ENCODE data around the gene VAC14.
A peak's percentile ranks its signal among the peaks of the same experiment; 100 is the strongest.

The VAC14 gene

DNA sequence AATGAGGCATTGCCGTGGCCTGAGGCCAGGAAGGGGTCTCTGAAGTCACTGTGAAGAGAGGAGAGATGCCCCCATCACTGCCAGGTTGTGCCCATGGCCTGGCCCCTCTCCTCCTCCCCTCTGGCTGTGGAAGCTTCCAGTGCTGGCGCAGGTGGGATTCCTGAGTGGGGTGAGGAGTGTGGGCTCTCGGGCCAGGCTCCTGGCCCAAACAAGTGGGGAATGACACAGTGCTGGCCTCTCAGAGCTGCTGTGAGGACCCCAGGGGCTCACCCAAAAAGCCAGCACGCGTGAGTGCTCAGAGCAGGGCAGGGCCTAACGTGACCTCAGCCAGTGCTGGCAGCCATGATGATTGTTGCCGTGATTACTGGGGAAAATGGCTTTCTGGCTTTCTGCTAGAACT lies 61.6 kb downstream of the VAC14 start:
- FAIRE-seq, result no peak
- TF ChIP-seq TAF1 (IDR thresholded peaks at IDR 0.05; ENCODE audit: borderline replicate concordance, low read depth, low read length) (no peak), POLR2AphosphoS5 (IDR thresholded peaks at IDR 0.05; ENCODE audit: low read depth, low read length) (no peak), POLR2A (IDR thresholded peaks at IDR 0.05; ENCODE audit: low read depth, low read length) (no peak)
- DNase-seq (ENCODE audit: insufficient read length), result no peak

DNA sequence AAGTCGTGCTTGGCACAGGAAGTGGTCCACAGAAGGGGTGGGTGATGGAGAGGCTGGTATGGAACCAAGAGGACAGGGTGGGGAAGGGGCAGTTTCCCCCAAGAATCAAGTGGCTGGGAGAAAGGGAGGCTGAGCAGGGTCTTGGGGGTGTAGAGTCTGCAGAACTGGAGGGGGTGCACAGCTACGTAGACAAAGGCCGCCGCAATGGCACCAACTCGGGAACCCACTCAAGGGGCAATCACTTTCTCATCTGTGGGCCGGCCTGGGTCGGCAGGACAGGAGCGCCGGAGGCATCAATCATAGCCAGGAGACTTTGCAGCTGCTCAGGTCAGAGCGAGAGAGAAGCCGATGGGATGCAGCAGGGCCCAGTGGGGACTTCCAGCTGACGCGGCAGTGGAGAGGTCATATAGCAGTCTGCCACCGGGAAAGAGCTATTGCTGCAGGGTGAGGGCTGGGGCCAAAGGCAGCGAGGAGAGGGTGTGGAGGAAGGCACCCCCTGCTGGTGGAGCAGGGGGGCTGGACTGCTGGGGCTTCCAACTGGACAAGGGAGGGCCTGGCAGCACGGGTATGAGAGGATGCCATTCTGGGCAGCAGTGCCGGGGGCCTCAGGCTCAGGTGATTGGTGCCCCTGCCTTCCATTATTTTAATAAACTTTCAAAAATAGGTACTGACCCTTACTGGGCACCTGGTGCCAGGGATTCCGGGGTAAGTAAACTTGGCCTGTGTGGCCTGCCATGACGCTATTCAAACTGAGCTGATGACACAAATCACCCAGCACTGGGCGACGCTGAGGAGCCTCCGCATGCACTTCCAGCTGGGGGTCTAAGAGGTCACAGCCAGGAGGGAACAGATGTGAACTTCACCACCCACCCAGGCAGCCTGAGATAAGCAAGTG lies 62.6 kb downstream of the VAC14 start:
- no peak for TF ChIP-seq TAF1 (IDR thresholded peaks at IDR 0.05; ENCODE audit: borderline replicate concordance, low read depth, low read length)
- no peak for TF ChIP-seq POLR2A (IDR thresholded peaks at IDR 0.05; ENCODE audit: low read depth, low read length)
- TF ChIP-seq POLR2AphosphoS5 (IDR thresholded peaks at IDR 0.05; ENCODE audit: low read depth, low read length), result no peak
- DNase-seq (ENCODE audit: insufficient read length) (peak; percentile 43), FAIRE-seq (no peak)

DNA sequence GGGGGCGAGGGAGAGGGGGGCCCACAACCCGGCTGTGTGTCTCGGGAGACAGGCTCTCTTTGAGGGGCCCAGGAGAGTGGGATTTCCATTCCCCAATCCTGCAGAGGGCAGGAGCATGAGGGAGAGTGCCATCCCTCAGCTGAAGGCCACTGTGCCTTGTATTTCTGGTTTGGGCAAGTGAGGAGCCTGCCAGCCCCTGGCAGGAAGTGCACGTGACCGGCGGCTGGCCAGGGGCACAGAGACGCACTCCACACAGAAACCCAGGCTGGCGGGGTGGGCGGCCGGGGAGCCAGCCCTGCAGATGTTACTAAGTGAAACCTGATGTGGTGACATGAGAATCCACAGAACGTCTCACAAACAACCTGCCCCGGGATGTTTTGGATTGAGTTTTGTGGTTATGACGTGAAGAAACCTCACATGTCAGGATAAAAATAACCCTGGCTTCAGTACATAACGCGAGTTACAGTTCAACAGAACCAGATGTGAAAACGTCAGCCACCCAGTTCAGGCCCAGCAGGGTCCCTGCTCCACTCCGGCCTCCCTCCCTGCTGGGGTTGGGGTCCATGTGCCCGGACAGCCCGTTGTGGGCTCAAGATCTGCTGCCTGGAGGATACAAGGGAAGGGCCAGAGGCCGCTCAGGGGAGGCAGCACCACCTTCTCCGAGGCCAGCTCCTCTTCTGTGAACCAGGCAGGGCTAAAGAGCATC lies 63.4 kb downstream of the VAC14 start:
- DNase-seq (ENCODE audit: insufficient read length), result peak; percentile 82
- FAIRE-seq, result peak; percentile 86
- no peak for TF ChIP-seq TAF1 (IDR thresholded peaks at IDR 0.05; ENCODE audit: borderline replicate concordance, low read depth, low read length)
- no peak for TF ChIP-seq POLR2A (IDR thresholded peaks at IDR 0.05; ENCODE audit: low read depth, low read length)
- TF ChIP-seq POLR2AphosphoS5 (IDR thresholded peaks at IDR 0.05; ENCODE audit: low read depth, low read length), result no peak

DNA sequence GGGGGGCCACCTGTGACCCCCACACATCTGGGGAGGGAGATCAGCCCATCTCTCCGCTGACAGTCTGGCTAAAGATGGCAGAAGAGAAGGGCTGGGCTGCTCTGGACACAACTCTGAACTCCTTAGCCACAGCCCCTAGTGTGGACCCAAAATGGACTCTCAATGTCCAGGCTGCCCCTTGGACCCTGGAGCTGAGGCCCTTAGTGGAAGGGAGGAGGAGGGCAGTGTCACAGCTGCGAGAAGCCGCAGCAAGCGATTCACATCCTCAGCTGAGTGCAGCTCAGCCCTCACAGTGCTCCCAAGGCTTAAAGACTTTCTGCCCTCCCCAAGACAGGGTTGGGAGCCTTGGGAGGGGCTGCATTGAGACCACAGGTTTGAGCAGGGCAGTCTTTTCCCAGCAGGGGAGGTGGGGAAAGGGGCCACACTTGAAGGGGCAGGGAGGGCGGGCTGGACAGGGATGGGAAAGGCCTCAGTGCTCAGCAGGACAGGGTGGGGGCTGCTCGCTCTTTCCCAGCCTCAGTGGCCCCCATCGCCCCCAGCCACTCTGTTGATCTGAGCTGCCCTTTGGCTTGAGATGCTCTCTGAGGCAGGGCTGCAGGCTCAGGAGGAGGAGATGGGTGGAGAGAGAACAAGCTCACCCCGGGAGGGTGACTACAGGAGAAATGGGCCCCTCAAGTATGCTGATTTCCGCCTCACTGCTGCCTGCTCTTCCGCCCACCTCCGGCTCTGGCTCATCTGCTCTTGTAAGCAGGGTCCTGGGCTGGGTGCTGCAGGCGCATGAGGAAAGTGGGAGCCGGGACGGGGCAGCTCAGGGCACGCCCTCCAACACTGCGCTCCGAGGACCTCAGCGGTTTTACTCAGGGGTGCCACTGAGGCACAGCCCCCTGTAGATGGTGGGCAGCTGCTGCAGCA lies 64.2 kb downstream of the VAC14 start:
- no peak for DNase-seq (ENCODE audit: insufficient read length)
- FAIRE-seq, result no peak
- no peak for TF ChIP-seq POLR2AphosphoS5 (IDR thresholded peaks at IDR 0.05; ENCODE audit: low read depth, low read length)
- no peak for TF ChIP-seq POLR2A (IDR thresholded peaks at IDR 0.05; ENCODE audit: low read depth, low read length)
- no peak for TF ChIP-seq TAF1 (IDR thresholded peaks at IDR 0.05; ENCODE audit: borderline replicate concordance, low read depth, low read length)

DNA sequence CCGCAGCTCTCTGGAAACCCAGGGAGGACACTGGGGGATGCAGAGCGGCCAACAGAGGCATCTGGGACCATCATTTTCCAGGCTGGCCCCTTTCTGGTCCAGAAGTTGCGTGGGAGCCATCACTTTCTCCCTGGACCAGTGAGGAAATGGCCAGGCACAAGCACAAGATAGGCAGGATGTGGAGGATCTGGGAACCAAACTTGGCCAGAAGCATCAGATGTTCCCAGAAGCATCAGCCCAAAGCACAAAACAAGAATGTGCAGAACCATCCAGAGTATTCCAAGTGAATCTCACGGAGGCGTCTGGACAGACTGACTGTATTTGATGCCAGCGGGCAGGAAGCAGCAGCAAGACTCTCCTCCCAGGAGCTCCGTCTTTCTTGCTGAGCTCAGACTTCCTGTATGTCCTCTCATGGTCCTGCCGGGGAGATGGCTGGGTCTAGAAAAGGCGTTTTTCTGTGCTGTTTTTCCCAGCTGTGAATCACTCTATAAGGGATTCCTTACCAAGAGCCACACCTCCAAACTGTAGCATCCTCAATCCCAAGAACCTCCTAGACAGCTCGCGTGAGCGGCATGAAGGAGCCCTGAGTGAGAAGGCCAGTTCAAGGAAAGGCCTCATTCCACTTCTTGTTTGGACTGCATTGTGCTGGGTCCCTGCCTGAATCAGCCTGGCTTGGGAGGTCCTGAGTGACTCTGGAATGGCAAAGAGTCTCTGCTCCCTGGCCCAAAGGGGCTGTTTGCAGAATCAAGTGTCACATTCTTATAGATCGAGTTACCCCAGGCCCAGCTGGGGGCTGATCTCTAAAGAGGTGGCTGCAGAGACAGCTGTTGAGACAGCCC lies 65.6 kb downstream of the VAC14 start:
- DNase-seq (ENCODE audit: insufficient read length) (no peak), FAIRE-seq (no peak)
- TF ChIP-seq POLR2A (IDR thresholded peaks at IDR 0.05; ENCODE audit: low read depth, low read length), result no peak
- no peak for TF ChIP-seq POLR2AphosphoS5 (IDR thresholded peaks at IDR 0.05; ENCODE audit: low read depth, low read length)
- TF ChIP-seq TAF1 (IDR thresholded peaks at IDR 0.05; ENCODE audit: borderline replicate concordance, low read depth, low read length), result no peak

DNA sequence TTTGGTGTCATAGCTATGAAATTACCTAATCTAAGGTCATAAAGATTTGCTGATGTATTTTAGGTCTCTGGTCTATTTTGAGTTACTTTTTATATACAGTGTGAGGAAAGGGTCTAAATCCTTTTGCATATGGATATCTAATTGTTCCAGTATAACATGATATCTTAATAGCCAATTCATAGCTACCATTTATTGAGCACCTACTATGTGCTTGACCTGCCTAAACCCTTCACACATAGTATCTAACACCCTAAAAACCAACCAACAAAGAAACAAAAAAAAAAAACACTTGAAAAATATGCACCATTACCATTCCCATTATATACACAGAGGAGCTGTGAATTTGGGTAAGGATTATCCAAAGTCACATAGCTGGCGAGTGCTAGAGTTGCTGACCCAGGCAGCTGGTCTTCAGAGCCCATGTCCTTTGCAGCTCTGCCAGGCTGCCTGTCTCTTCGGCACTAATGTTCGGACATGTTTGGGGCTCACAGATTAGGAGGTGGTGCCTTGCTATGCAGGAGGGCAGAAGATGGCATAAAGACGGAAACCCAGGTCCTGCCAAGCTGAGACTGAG lies 66.3 kb downstream of the VAC14 start:
- no peak for TF ChIP-seq POLR2AphosphoS5 (IDR thresholded peaks at IDR 0.05; ENCODE audit: low read depth, low read length)
- DNase-seq (ENCODE audit: insufficient read length) (no peak), FAIRE-seq (no peak)

DNA sequence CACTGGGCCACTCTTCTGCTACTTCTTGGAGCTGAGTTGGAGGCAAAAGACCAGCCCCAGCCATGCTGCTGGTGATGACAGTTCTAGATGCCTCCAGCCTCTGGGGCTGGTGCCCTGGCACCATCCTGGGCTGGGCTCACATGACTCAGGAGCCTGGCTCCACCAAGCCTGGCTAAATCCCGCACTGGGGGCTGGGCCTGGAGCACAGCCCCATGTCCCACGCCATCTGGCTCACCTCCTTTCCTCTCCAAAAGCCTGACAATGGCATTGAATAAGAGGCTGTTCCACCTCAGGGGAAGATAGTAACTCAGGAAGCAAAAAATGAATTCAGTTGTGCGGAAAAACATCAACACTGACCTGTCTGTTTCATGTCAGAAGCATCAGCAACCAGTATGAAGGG lies 70.0 kb downstream of the VAC14 start:
- FAIRE-seq (no peak), DNase-seq (ENCODE audit: insufficient read length) (no peak)
- TF ChIP-seq POLR2A (IDR thresholded peaks at IDR 0.05; ENCODE audit: low read depth, low read length) (no peak), TAF1 (IDR thresholded peaks at IDR 0.05; ENCODE audit: borderline replicate concordance, low read depth, low read length) (no peak), POLR2AphosphoS5 (IDR thresholded peaks at IDR 0.05; ENCODE audit: low read depth, low read length) (no peak)

DNA sequence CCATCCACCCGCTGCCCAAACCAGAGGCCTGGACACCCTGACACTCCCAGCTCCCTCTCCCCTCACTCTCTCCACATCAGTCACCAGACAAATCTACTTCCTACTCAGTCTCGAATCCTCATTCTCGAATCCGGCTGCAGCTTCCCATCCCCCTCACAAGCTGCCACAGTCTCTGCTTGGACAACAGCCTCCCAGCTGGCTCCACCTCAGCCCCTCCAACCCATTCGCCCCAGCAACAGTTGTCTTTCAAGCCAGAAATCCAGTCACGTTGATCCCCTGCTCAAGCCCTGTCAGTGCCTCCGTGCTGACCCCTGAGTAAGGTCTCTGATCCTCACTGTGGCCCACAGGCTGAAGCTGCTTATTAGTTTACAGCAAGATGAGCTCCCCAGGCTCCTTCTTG lies 70.9 kb downstream of the VAC14 start:
- no peak for DNase-seq (ENCODE audit: insufficient read length)
- TF ChIP-seq POLR2AphosphoS5 (IDR thresholded peaks at IDR 0.05; ENCODE audit: low read depth, low read length), result no peak
- no peak for TF ChIP-seq POLR2A (IDR thresholded peaks at IDR 0.05; ENCODE audit: low read depth, low read length)
- no peak for TF ChIP-seq TAF1 (IDR thresholded peaks at IDR 0.05; ENCODE audit: borderline replicate concordance, low read depth, low read length)
- no peak for FAIRE-seq

DNA sequence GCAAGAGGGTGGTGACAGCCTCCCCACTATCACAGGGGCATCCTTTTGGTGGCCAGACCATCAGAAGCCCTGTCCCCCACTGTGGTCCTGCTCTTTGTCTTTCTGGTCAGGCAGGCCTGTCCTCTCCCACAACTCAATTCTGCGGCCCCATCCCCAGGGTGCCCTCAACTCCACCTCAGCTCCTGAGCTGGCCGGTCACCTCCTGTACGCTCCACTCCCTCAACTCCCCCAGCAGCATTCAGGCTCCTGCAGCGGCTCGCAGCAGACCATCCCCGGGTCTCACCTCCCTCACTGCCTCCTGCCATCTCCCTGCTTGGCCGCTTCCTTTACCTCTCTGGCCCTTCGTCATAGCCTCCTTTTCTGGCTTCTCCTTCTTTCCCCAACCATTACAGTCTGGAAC lies 71.7 kb downstream of the VAC14 start:
- DNase-seq (ENCODE audit: insufficient read length) (no peak), FAIRE-seq (no peak)
- TF ChIP-seq TAF1 (IDR thresholded peaks at IDR 0.05; ENCODE audit: borderline replicate concordance, low read depth, low read length) (no peak), POLR2A (IDR thresholded peaks at IDR 0.05; ENCODE audit: low read depth, low read length) (no peak), POLR2AphosphoS5 (IDR thresholded peaks at IDR 0.05; ENCODE audit: low read depth, low read length) (no peak)

DNA sequence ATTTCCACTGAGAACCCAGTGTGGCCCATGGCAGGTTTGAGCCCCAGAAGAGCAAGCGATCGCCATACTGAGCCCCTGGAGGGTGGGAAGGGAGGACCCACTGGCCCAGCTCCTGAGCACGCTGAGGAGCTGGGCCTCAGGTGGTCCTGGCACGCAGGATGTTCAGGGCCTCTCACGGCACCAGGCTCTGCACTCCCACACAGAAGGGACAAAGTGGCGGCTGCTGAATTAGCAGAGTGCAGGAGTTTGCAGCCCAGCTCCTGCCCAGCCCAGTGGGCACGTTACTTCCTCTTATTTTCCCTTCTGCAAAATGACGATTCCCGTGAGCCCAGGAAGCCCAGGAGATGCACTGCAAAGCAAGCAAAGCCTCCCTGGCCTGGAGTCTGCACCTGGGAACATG lies 72.8 kb downstream of the VAC14 start:
- DNase-seq (ENCODE audit: insufficient read length) (no peak), FAIRE-seq (no peak)
- TF ChIP-seq POLR2A (IDR thresholded peaks at IDR 0.05; ENCODE audit: low read depth, low read length), result no peak
- TF ChIP-seq TAF1 (IDR thresholded peaks at IDR 0.05; ENCODE audit: borderline replicate concordance, low read depth, low read length), result no peak
- no peak for TF ChIP-seq POLR2AphosphoS5 (IDR thresholded peaks at IDR 0.05; ENCODE audit: low read depth, low read length)
